ENCODE results near the gene ITFG1.
"Not testable (repeated sequence)": the region's sequence is repeated elsewhere in the genome, so short reads cannot be mapped to it uniquely, and the experiment has no call there.

The ITFG1 gene

GRCh38 chr16:47236716-47237115 lies 224.1 kb downstream of the ITFG1 start:
- no peak for DNase-seq (ENCODE audit: low read depth)

GRCh38 chr16:47230296-47230695 lies 230.6 kb downstream of the ITFG1 start:
- no peak for DNase-seq (ENCODE audit: low read depth)

GRCh38 chr16:47229053-47230050 lies 231.5 kb downstream of the ITFG1 start:
- no peak for DNase-seq (ENCODE audit: low read depth)

GRCh38 chr16:47228241-47228640 lies 232.6 kb downstream of the ITFG1 start:
- no peak for DNase-seq (ENCODE audit: low read depth)

- no peak for DNase-seq (ENCODE audit: low read depth)
These were observed 247.0 kb downstream of the ITFG1 start for GRCh38 chr16:47213761-47214440.

- DNase-seq (ENCODE audit: low read depth) = no peak
These were observed 249.6 kb downstream of the ITFG1 start for GRCh38 chr16:47211218-47211617.

- DNase-seq (ENCODE audit: low read depth) = no peak
These were observed 255.9 kb downstream of the ITFG1 start for GRCh38 chr16:47204736-47205504.

- not testable (repeated sequence) for DNase-seq (ENCODE audit: low read depth)
These were observed 257.4 kb downstream of the ITFG1 start for GRCh38 chr16:47203433-47203832.

GRCh38 chr16:47198180-47198575 lies 262.7 kb downstream of the ITFG1 start:
- DNase-seq (ENCODE audit: low read depth) = no peak

- DNase-seq (ENCODE audit: low read depth) = peak; percentile 16
These were observed 263.2 kb downstream of the ITFG1 start for GRCh38 chr16:47197536-47198179.

GRCh38 chr16:47196457-47196856 lies 264.4 kb downstream of the ITFG1 start:
- no peak for DNase-seq (ENCODE audit: low read depth)

GRCh38 chr16:47182318-47182717 lies 278.5 kb downstream of the ITFG1 start:
- DNase-seq (ENCODE audit: low read depth) = no peak

- not testable (repeated sequence) for DNase-seq (ENCODE audit: low read depth)
These were observed 279.8 kb downstream of the ITFG1 start for GRCh38 chr16:47181066-47181465.

GRCh38 chr16:47180073-47180472 lies 280.8 kb downstream of the ITFG1 start:
- no peak for DNase-seq (ENCODE audit: low read depth)

GRCh38 chr16:47175152-47175551 lies 285.7 kb downstream of the ITFG1 start:
- DNase-seq (ENCODE audit: low read depth) = no peak

GRCh38 chr16:47162670-47163420 lies 298.0 kb downstream of the ITFG1 start:
- no peak for DNase-seq (ENCODE audit: low read depth)

- no peak for DNase-seq (ENCODE audit: low read depth)
These were observed 299.4 kb downstream of the ITFG1 start for GRCh38 chr16:47161464-47161863.

- DNase-seq (ENCODE audit: low read depth) = no peak
These were observed 300.4 kb downstream of the ITFG1 start for GRCh38 chr16:47160422-47160821.

GRCh38 chr16:47158992-47159391 lies 301.9 kb downstream of the ITFG1 start:
- DNase-seq (ENCODE audit: low read depth) = no peak

- DNase-seq (ENCODE audit: low read depth) = no peak
These were observed 304.1 kb downstream of the ITFG1 start for GRCh38 chr16:47156680-47157215.

- not testable (repeated sequence) for DNase-seq (ENCODE audit: low read depth)
These were observed 308.4 kb downstream of the ITFG1 start for GRCh38 chr16:47152501-47152900.
